ENCODE data around the gene PLXNB1. TPM values are rescaled to one million over a fixed set of nuclear protein-coding genes. Genes with fewer than 3 reads are reported as not detected.

The PLXNB1 gene
- total RNA-seq, 1 donor from 2014 or later, result 211 TPM

GRCh38 chr3:48353987-48354386, 75.9 kb downstream of the PLXNB1 start:
- DNase-seq (ENCODE audit: low spot score in 2 of 2, unreplicated experiment in 2 of 2), result no peak
- no peaks in the 10 kb centered on the region for H3K9me3 Mint-ChIP-seq
- H3K27ac Mint-ChIP-seq, result no peak overlapping the region
- no peak for TF ChIP-seq CTCF (IDR thresholded peaks at IDR 0.05; ENCODE audit: unreplicated experiment)
- H3K36me3 Mint-ChIP-seq, result no peaks in the 10 kb centered on the region
- H3K4me1 Mint-ChIP-seq, result peaks cover 12% of the 10 kb centered on the region
- H3K4me3 Mint-ChIP-seq, result no peak overlapping the region
- H3K27me3 Mint-ChIP-seq (ENCODE audit: low read depth), result peaks cover 7% of the 10 kb centered on the region

Other genes starting within 250 kb of the PLXNB1 start
- gene CDC25A, start 241.7 kb downstream of the PLXNB1 start, total RNA-seq, result 12.1 to 13.1 TPM (median 13.0 TPM) in 3 replicates
- not detected in 3 replicates for gene CAMP, start 206.6 kb downstream of the PLXNB1 start, total RNA-seq
- 18.9 to 24.1 TPM (median 22.3 TPM) in 3 replicates for gene ZNF589, start 189.0 kb downstream of the PLXNB1 start, total RNA-seq
- 27.2 to 28.6 TPM (median 27.8 TPM) in 3 replicates for gene NME6, start 128.7 kb downstream of the PLXNB1 start, total RNA-seq
- gene SPINK8, start 96.4 kb downstream of the PLXNB1 start, total RNA-seq, result not detected in 3 replicates
- 0.47 to 0.66 TPM (median 0.51 TPM) in 3 replicates for gene FBXW12, start 57.9 kb downstream of the PLXNB1 start, total RNA-seq
- 10.7 to 12.3 TPM (median 11.5 TPM) in 3 replicates for gene CCDC51, start 10.0 kb upstream of the PLXNB1 start, total RNA-seq
- 183 to 192 TPM (median 186 TPM) in 3 replicates for gene TMA7, start 10.2 kb upstream of the PLXNB1 start, total RNA-seq
- gene ATRIP, start 16.7 kb upstream of the PLXNB1 start, total RNA-seq, result 11.6 to 12.0 TPM (median 11.6 TPM) in 3 replicates
- gene SHISA5, start 74.1 kb upstream of the PLXNB1 start, total RNA-seq, result 154 to 167 TPM (median 156 TPM) in 3 replicates
- gene PFKFB4, start 126.7 kb upstream of the PLXNB1 start, total RNA-seq, result 18.2 to 22.3 TPM (median 19.4 TPM) in 3 replicates
- 0.22 to 0.60 TPM (median 0.57 TPM) in 3 replicates for gene UCN2, start 133.7 kb upstream of the PLXNB1 start, total RNA-seq
- 14.1 to 19.2 TPM (median 15.0 TPM) in 3 replicates for gene COL7A1, start 165.2 kb upstream of the PLXNB1 start, total RNA-seq
- 161 to 171 TPM (median 164 TPM) in 3 replicates for gene UQCRC1, start 179.6 kb upstream of the PLXNB1 start, total RNA-seq
- gene TMEM89, start 191.7 kb upstream of the PLXNB1 start, total RNA-seq, result 0.84 TPM in 1 of 3 replicates, not detected in the others
- 18.0 to 22.7 TPM (median 21.6 TPM) in 3 replicates for gene SLC26A6, start 205.4 kb upstream of the PLXNB1 start, total RNA-seq
- 5.0 to 5.6 TPM (median 5.2 TPM) in 3 replicates for gene CELSR3, start 232.8 kb upstream of the PLXNB1 start, total RNA-seq